Esophagus squamous epithelium (tissue), 4 donors: ENCODE data around the gene SLC24A4.

Source experiments
- POLR2A ChIP-seq, 4 donors: fragments of 450-650 bp; IDR thresholded peaks; one replicate each; pipeline ENCODE4 v1.6.1; 2017; ENCODE audit warnings: antibody characterized with exemption in 4 of 4, mild to moderate bottlenecking in 4 of 4, moderate library complexity in 3 of 4
- TF ChIP-seq, protein P1 (sequence below), 6 experiments: fragments of 450-650 bp in 4 of 6; fragments of 200-600 bp in 2 of 6; sonication (generic) in 2 of 6; IDR thresholded peaks; one replicate each; pipeline ENCODE4 v1.5.1; 2016 to 2019; ENCODE audit warnings: antibody characterized with exemption in 6 of 6, mild to moderate bottlenecking in 4 of 6, moderate library complexity in 4 of 6

GRCh38 chr14:92362781-92363235 lies 39.8 kb downstream of the SLC24A4 start:
- TF ChIP-seq, protein P1, sequence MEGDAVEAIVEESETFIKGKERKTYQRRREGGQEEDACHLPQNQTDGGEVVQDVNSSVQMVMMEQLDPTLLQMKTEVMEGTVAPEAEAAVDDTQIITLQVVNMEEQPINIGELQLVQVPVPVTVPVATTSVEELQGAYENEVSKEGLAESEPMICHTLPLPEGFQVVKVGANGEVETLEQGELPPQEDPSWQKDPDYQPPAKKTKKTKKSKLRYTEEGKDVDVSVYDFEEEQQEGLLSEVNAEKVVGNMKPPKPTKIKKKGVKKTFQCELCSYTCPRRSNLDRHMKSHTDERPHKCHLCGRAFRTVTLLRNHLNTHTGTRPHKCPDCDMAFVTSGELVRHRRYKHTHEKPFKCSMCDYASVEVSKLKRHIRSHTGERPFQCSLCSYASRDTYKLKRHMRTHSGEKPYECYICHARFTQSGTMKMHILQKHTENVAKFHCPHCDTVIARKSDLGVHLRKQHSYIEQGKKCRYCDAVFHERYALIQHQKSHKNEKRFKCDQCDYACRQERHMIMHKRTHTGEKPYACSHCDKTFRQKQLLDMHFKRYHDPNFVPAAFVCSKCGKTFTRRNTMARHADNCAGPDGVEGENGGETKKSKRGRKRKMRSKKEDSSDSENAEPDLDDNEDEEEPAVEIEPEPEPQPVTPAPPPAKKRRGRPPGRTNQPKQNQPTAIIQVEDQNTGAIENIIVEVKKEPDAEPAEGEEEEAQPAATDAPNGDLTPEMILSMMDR (IDR thresholded peaks at IDR 0.05) = no peak
- TF ChIP-seq POLR2A (IDR thresholded peaks at IDR 0.05) = no peak
